Activated gamma-delta T cell treated with Interleukin-2 at 50 U/mL for 16 hours (primary cell): ENCODE results near the gene SUMF2.
"Not testable (repeated sequence)": the region's sequence is repeated elsewhere in the genome, so short reads cannot be mapped to it uniquely, and the experiment has no call there.

ENCODE experiments used
- DNase-seq: peaks from one replicate; pipeline ENCODE4 v3.0.0-alpha.2; 2020

Gene SUMF2

DNA sequence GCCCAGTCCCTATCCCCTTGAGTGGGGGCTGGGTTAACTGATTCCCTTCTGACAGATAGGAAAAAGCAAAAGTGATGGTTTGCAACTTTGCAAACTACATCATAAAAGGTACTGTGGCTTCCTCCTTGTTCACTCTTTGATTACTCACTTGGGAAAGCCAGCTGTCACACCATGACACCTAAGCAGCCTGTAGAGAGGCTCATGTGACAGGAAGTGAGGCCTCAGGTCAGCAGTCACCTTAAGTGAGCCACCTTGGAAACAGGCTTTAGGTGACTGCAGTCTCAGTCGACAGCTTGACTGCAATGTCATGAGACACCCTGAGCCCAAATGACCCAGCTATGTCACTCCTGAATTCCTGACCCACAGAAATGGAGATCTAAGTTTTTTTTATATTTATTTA is 46.5 kb downstream of the SUMF2 start:
- no peak for DNase-seq

DNA sequence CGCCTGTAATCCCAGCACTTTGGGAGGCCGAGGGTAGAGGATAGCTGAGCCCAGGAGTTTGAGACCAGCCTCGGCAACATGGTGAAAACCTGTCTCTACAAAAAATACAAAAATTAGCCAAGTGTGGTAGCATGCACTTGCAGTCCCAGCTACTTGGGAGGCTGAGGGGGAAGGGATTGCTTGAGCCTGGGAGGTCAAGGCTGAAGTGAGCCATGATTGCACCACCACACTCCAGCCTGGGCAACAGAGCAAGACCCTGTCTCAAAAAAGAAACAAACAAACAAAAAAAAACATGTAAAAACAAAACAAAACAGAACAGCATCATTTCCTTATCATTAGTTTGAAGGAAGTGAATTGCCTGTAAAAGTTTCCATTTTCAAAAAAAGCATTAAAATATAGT is 48.2 kb downstream of the SUMF2 start:
- DNase-seq = not testable (repeated sequence)

DNA sequence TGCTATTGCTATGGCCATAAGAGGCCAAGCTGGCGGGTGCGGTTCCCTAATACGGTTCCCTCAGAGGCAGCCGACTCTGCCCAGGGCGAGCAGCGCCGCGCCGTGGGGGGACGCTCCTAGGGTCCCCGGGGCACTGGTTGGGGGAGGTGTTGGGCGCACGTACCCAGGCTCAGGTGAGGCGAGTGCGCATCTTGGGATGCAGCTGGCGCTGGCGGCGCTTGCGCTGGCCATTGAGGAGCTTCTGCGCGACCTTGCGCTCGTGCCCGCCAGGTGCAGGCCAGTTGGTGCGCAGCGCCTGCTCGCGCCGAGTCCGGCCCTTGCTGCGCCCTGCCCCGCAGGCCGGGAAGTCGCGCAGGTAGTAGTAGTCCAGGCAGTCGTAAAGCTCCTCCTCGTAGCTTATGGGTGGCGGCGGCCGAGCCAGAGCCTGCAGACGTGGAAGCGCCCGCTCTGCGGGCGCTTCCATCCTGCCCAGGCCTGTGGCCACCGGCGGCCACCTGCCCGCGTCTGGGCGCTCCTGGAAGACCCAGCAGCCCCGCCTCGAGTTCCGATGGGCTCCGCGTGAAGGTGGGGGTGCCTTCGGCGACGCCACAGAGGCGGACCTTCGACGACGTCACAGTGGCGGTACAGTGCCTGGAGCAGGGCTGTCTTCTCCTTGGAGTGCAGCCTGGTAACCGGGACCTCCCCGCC is 51.9 kb downstream of the SUMF2 start, which contains the start of gene NUPR2:
Gene NUPR2 (minus strand): TSS at position 566 of the 687 bp plus-strand sequence. CDS start 103 bp downstream, at position 463.
- no peak for DNase-seq

DNA sequence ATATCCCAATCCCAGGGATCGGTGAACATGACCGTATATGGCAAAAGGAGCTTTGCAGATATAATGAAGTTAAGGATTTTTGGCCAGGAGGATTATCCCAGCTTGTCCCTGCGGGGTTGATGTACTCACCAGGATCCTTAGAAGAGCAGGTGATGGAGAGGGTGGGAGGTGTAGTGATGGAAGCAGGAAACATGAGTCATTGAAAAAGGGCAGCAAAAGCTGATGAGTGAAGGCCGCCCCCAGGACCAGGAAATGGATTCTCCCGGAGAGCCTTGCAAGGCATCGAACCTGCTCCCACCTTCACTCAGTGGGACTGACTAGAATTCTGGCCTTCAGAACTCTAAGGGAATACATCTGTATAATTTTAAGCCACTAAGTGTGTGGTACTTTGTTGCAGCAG is 57.4 kb downstream of the SUMF2 start:
- no peak for DNase-seq

DNA sequence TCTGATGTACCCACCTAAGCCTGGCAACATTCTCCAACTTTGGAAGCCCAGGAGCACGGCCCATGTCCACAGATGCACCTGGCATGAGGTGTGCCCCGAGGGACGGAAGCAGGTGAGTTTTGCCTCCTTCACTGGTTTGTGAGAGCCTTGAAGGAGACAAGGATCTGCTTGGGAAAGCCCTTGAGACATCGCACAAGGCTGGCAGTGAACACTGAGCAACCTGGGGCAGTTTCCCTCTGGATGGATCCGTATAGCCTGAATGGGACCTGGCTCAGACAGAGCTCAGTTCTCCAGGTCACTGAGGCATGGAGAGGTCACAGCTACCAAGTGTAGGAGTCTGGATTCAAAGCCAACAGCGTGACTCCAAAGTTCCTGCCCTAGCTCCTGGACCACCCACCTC is 60.9 kb downstream of the SUMF2 start:
- no peak for DNase-seq

DNA sequence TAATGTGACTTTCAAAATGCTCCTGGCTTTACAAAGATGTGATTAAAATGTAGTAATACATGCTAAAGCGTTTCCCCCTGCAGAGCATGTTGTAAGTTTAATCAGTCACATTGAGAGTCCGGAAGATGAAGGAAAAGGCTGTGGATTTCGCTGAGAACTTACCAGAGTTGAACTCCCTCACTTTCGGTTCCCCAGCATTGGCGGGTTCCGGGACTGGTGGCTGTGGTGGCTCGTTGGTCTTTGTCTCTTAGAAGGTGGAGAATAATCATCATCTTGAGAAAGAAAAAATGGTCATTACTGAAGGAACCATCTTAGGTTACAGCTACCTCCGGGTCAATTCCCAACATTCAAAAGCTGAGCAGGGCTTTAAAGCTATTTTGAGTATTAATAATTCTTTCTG is 61.7 kb downstream of the SUMF2 start:
- DNase-seq = no peak

DNA sequence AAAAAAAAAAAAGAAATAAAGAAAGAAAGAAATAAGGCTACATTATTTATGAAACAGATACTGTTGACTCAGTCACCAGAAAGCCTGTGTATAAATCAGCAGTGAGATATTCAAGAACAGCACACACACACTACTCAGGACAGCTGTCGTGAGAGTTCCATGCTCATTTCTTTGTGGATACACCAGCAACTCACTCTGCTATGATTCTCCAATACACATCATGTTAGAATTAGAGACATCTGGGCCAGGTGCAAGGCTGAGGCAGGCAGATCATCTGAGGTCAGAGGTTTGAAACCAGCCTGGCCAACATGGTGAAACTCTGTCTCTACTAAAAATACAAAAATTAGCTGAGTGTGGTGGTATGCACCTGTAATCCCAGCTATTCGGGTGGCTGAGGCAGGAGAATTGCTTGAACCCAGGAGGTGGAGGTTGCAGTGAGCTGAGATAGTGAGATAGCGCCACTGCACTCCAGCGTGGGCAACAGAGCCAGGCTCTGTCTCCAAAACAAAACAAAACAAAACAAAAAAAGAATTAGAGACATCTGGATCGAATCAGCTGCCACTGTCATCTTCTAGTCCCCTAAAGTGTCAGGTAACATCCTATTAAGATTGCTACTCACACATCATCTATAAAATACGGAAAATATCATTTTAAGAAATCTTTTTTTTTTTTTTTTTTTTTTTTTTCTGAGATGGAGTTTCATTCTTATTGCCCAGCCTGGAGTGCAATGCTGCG is 63.3 kb downstream of the SUMF2 start:
- DNase-seq = no peak
